ENCODE data around the gene CBX4.
A peak's percentile ranks its signal among the peaks of the same experiment; 100 is the strongest.
"Not testable (repeated sequence)": the region's sequence is repeated elsewhere in the genome, so short reads cannot be mapped to it uniquely, and the experiment has no call there.

The CBX4 gene

GRCh38 chr17:79859676-79860615 is 20.7 kb upstream of the CBX4 start:
- no peak for DNase-seq

GRCh38 chr17:79857095-79857494 is 17.9 kb upstream of the CBX4 start:
- no peak for DNase-seq

- no peak for DNase-seq
These were observed 16.3 kb upstream of the CBX4 start for GRCh38 chr17:79855331-79856124.

- DNase-seq, result no peak
These were observed 15.1 kb upstream of the CBX4 start for GRCh38 chr17:79854080-79855060.

GRCh38 chr17:79853168-79853567 is 13.9 kb upstream of the CBX4 start:
- DNase-seq, result not testable (repeated sequence)

GRCh38 chr17:79852748-79853147 is 13.5 kb upstream of the CBX4 start:
- DNase-seq, result peak in 1 of 5 donors; percentile 35

DNA sequence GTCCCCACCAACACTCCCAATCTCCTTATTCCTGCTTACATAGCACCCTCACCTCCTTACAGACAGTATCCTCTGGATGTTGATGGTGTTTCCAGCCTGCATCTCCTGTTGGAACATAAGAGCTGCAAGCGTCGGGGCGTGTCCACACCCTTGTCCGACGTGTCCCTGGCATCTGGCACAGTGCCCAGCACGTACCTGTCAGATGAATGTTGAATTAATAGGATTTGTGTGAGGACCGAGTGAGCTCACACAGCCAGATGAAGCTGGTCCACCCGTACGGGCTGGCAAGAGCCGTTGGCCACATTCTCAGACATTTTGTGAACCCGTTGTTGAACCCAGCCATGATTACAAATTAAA is 12.2 kb upstream of the CBX4 start:
- no peak for DNase-seq

- no peak for DNase-seq
These were observed 11.6 kb upstream of the CBX4 start for GRCh38 chr17:79850571-79851460.

DNA sequence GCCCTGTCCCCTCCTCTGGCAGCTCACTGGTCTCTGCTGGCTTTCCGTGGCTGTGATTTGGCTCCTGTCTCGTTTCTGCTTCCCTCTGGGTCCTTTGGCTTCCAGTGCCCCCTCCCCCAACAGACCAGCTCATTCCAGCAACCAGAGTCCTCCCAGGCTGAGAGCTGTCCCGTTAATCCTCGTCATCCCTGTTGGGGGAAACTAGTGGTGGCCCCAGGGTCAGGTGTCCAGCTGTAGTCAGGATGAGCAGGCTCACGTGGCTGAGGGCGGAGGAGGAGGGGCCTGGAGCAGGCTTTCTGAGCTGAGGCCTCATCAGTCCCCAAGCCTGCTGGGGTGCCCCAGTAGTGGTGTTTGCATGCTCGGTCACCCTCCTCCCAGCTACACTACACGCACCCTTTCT is 10.7 kb upstream of the CBX4 start:
- DNase-seq, result no peak

DNA sequence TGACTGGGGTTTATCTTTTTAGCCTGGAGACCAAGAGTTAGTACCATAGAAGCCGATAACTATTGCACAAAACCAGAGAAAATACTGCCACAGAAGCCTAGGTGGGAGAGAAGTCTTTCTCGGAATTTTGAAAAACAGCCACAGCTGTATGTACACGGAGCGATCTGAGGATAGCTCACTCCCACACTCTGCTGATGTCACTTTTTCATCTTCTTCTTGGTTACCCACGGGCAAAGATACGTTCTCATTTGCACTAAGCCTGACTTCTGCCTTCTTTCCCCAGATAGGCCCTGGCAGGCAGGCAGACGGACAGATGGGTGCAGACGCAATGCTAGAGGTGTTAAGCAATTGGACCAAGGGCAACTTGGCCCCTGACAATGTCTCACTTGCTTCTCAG is 9.1 kb upstream of the CBX4 start:
- no peak for DNase-seq

GRCh38 chr17:79847698-79848369 is 8.6 kb upstream of the CBX4 start:
- DNase-seq, result no peak

DNA sequence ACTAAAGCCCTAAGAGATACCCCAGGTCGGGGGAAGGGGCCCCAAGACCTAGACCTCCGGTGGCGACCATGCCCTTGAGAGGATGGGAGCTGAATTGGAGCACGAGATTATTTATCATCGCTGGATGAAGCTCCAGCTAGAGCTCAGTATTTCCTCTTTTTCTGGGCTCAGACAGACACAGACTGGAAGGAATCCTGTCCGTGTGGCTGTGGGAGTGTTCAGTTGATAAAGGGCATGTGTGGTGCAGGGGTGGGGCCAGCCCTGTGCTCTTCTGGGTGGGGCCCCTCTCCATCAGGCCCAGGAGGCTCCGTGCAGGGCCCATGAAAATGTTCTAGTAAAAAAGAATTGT is 6.3 kb upstream of the CBX4 start:
- no peak for DNase-seq

DNA sequence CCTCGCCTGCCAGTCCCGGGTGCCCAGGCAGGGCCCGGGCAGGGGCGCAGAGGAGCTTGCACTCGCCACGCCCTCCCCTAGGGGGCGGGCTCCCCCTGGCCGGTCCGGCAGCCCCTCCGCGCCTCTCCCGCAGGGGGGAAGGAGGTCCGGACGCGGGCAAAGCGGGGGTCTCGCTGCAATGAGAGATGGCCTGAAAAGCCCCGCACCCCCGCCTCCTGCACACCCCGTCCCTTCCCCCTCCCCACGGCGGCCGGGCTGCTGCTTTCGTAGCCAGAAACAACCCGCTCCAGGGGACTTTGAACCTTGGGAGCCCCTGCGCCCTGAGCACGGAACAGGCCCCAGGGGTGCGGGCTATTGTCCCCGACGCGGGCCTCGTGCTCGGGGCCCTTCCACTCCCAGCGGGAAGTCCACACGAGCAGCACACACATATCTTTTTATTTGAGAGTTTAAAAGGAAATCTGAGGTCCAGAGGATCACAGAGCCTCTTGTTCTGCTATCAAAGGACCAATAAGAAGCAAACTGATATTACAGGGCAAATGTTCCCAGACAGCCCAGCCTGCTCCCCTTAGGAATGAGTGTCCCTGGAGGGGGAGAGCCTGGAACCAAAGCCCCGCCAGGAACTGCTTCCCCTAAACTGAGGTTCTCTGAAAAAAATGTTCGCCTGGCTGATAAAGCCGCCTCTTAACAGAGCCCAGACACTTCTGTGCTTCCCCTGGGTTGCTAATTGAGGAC is 5.8 kb upstream of the CBX4 start:
- DNase-seq, result peak in 2 of 5 donors; percentile 42 to 50

- DNase-seq, result no peak
These were observed 4.9 kb upstream of the CBX4 start for GRCh38 chr17:79843816-79844800.

DNA sequence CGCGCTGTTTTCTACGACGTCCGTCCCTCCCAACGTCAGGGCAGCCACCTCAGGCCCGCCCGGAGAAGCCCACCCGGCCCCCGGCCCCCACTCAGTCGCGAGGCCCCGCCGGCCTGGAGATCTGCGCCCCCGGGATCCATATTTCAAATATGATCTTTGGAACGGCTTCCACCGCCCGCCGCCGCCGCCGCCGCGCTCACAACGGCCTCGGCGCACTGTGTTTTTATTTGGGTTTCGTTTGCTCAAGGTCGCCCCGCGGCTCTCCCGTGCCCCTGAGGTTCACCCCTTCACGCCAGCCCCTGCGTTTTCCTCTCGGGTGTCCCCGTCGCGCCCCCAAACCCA is 4.2 kb upstream of the CBX4 start:
- DNase-seq, result no peak

DNA sequence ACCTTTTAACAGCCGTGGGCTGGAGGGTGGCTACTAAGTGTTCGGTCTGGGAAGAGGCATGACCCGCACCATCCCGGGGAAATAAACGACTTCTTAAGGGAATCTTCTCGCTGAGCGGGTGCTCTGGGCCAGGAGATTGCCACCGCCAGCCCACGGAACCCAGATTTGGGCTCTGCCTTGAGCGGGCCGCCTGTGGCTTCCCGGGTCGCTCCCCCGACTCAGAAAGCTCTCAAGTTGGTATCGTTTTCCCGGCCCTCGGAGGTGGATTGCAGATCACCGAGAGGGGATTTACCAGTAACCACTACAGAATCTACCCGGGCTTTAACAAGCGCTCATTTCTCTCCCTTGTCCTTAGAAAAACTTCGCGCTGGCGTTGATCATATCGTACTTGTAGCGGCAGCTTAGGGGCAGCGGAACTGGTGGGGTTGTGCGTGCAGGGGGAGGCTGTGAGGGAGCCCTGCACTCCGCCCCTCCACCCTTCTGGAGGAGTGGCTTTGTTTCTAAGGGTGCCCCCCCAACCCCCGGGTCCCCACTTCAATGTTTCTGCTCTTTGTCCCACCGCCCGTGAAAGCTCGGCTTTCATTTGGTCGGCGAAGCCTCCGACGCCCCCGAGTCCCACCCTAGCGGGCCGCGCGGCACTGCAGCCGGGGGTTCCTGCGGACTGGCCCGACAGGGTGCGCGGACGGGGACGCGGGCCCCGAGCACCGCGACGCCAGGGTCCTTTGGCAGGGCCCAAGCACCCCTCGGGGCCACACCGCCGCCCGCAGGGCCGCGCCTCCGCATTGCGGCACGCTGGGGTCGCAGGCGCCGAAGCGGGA is 3.6 kb upstream of the CBX4 start:
- no peak for DNase-seq

GRCh38 chr17:79842136-79842655 is 3.0 kb upstream of the CBX4 start:
- no peak for DNase-seq
